Measurements from ENCODE around the gene ST3GAL4.
A peak's percentile ranks its signal among the peaks of the same experiment; 100 is the strongest.
"Not testable (repeated sequence)": the region's sequence is repeated elsewhere in the genome, so short reads cannot be mapped to it uniquely, and the experiment has no call there.

GRCh38 chr11:126368336-126369119 lies 13.0 kb downstream of the ST3GAL4 start:
- TF ChIP-seq CTCF (IDR thresholded peaks at IDR 0.05) = peak in 2 of 4 donors; percentile 6 to 25
- not testable (repeated sequence) for TF ChIP-seq POLR2A (IDR thresholded peaks at IDR 0.05)

All from right lobe of liver (tissue), 4 donors.